GM18858 (cell line): ENCODE data around the gene INHA.

ENCODE experiments used
- ATAC-seq: cut with Tn5 transposase; IDR thresholded peaks from one replicate; pipeline ENCODE4 v1.9.1; 2021; ENCODE audit not compliant: unreplicated experiment

The INHA gene

GRCh38 chr2:219557791-219558785 lies 14.0 kb upstream of the INHA start:
- ATAC-seq = no peak

DNA sequence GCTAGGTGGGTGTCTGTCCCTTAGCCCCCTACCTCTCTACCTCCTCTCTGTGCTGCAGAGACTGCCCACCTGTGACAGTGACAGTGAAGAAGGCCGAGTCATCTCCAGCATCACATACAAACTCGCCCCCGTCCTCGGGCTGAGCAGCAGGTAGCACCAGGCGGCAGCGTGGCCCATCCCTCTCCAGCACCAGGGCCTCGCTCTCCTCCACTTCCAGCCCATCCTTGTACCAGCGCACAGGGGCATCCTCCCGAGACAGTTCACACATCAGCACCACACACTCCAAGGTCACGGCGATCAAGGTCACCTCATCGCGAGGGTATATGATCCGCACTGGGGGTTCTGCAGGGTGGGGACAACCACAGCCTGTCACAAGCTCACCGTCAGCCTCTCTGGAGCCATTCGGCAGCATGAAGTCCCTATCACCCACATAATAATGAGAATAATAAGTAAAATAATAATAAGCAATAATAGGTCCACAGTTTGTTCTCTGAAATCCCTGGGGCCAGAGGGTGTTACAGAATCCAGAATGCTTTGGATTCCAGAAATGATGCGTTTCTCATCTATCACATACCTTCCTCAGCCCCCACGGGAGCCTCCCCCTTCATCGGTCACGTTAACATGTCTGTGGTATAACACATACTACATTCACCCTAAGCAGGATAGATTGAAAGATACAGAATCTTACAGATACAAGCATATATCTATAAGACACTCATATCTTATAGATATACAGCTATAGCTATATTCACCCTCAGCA lies 12.8 kb upstream of the INHA start:
- ATAC-seq = no peak

DNA sequence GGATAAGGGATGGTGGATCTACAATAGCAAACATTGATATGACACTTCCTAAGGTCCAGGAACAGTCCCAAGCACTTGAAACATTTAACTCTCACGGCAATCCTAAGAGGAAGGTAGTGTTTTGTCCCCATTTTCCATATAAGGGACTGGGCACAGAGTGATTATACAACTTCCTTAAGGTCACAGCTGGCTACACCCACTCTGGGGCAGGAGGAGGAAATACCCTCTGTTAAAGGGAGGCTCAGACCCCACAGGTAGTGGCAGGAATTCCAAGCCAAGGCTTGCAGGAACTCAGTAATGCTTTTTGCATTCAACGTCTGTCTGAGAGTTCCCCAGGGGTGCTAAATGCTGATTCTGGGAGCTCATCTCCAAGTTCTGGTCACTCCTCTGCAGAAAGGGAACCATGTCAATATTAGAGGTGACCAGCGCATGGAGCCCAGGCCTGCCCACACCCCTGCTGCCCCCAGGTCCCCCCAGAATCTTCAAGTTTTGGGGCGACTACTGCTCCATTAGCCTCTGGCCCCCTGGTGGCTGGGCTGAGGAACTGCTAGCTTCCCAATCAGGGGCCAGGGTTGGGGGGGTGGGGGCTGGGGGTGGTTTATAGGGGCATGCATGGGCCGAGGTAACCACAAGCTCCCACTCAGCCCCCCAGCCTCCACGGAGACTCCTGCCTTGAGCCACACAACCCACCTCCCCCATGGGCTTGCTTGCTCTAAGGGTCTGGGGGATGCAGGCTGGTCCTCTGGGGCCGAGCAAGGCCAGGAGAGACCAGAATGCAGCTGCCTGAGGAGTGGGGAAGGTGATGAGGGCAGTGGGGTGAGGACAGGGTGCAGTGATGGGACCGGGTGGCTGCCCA lies 11.8 kb upstream of the INHA start:
- no peak for ATAC-seq

GRCh38 chr2:219560893-219561178 lies 11.3 kb upstream of the INHA start:
- no peak for ATAC-seq

DNA sequence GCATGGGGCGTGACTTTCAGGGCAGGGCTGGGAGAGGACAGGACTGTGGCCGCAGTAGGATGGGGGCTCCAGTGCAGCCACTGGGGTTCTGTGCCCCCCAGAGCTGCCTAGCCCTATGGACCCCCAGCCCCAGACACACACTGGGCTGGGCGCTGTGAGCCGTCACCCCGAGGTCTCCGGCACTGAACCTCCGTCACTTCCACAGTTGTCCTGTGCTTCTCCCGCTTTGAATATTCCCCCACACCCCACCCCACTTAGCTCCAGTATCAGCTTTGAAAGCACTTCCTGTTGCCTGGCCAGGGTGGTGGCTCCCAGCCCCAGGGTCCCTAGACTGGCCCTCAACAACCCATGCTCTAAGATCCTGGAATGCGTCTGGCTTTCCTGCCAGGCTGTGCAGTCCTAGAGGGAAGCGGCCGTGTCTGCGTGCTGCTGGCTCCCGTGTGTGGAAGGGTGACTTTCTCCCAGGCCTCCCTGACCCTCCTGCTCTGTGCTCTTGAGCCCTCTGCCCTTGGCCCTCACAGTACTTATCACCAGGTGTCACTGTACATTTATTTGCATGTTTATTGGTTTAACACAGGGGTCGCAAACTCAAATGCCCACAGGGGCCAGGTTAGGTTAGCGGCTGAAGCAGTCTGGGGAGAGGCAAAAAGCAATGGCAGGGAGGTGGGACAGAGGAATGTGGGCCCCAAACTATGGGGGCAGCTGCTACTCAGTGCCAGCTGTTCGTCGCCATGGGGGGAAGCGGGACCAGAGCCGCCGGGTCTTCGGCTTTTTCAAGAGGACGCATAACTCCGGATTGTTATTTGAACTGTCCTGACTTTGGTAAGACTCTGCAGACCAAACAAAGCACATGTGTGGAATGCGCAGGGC lies 10.7 kb upstream of the INHA start:
- ATAC-seq = no peak

DNA sequence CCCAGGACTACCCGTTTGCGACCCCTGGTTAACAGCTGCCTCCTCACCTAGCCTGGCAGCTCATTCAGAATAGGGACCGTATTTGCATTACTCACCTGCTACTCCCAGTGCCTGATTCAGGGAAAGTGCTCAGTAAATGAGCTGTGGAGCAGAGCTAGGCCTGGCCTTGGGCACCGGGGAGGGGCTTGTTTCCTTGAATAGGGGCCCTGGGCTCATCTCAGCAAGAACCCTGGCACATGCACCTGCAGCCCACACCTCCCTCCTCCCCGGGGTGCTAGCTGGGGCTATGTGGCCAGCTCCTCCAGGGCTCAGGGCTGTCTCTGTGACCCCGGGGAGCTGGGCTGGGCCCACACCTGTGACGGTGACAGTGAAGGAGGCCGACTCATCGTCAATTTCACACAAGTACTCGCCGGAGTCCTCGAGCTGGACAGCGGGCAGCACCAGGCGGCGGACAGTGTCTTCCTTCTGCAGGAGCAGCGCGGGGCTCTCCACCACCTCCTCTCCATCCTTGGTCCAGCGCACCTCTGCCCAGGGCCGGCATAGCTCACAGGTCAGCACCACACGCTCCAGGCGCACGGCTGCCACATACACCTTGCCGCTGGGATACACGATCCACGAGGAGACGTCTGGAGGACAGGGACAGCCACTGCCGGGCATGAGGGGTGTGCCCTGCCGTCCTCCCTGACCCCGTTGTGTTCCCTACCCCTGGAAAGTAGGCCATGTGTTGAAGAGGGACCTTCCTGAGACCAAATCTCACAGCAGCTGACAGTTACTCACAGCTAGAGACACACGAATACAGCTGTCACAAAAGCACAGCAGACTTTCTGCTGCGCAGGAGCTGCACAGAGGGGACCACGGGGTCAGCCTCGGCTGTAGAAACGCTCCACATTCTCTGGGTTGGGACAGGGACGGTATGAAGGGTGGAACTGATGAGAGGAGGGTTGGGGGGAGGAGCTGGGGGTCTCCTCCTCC lies 9.8 kb upstream of the INHA start:
- no peak for ATAC-seq

DNA sequence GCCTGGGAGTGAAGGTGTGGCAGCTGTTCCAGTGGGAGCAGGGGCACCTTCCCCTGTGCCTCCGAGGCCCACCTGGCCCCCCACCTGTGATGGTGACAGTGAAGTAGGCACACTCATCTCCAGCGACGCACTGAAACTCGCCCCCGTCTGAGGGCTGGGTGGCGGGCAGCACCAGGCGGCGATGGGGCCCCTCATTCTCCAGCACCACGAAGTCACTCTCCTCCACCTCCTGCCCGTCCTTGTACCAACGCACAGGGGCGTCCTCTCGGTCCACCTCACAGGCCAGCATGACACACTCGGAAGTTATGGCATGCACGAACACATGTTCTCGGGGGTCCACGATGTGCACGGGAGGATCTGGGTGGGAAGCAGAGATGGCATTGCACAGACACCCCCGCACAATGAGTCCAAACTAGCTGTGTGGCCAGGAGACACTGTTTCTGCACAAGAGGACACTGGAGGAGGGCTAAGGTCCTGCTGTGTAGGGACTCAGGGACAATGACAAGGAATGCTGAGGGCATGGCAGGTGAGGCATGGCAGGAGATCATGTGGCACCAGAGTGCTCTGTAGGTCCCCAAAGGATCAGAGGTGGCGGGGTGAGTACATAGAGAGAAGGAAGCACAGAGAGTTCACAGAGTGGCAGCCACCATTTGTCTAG lies 8.7 kb upstream of the INHA start:
- ATAC-seq = no peak

DNA sequence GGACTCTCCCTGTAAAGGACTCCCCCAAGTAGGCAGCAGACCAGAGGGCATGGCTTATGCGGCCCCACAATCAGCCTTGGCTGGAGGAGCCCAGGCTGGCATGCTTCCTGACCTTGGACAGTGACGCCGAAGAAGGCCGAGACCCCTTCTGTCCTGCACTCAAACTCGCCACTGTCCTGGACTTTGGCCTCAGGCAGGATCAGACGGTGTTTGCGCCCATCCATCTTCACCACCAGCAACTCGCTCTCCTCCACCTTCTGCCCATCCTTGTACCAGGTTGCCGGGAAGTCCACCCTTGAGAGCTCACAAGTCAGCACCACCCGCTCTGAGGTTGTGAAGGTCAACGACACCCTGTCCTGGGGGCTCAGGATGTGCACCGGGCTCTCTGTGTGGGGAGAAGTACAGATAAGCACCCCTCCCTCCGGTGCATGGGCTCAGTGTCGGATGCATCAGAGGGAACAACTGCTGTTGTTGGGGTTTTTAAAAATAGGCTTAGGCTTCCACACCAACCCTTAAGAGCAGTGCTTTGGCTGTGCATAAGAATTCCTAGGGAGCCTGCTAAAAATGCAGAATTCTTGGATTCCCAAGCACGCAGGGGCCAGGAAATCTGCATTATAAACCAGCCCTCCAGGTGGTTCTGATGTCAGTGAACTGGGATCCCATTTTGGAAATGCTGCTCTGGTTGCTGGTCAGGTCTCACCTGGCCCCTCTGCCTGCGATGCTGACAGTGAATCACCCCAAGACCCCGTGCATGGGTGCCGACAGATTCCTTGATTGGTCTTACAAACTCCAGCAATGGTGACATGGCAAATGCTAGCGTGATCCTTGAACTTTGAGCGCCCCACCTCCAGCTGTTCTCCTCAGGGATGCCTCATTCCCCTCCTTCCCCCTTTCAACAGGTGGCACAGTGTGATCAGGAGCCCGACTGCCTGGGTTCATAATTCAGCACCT lies 6.7 kb upstream of the INHA start:
- no peak for ATAC-seq

DNA sequence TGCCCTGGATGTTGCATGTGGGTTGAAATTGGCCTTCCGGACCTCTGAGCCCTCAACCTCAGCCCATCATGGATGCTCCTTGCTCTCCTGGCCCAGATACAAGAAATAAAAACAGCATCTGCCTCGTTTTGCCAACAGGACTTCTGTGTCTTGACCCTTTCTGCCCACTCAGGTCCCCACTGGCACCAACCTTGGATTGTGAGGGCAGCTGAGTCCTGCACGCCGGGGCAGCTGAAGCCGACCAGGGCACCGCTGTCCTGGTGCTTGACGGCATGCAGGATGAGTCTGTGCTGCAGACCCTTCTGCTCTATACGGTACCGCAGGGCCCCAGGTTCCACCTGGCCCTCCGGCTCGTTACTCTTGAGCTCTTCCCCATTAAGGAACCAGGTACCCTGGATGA lies 5.5 kb upstream of the INHA start:
- no peak for ATAC-seq

- ATAC-seq = no peak
These were observed 5.0 kb upstream of the INHA start for GRCh38 chr2:219567131-219567530.

DNA sequence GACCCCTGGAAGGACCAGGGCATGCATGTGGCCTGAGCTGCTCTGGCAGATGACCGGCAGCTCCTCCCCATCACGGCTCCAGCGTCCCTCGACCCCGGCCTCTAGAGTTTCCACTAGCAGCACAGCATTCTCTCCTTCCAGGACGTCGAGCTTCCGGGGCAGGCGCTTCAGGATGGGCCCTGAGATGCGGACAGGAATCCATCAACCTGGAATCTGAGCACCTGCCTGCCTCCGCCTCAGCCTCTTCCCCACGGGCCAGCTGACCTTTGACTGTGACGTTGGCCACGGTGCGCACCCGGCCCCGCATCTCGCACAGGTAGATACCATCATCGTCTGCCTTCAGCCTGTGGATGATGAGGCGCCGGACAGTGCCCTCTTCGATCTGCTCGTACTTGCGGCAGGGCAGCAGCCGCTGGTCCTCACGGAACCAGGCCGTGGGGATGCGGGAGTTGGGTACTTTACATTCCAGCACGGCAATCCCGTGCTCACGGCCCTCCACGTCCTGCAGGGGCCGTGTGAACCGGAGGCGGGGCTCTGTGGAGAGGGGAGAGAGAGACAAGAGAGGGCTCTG lies 4.2 kb upstream of the INHA start:
- no peak for ATAC-seq

GRCh38 chr2:219569041-219569440 lies 3.1 kb upstream of the INHA start:
- ATAC-seq = no peak

DNA sequence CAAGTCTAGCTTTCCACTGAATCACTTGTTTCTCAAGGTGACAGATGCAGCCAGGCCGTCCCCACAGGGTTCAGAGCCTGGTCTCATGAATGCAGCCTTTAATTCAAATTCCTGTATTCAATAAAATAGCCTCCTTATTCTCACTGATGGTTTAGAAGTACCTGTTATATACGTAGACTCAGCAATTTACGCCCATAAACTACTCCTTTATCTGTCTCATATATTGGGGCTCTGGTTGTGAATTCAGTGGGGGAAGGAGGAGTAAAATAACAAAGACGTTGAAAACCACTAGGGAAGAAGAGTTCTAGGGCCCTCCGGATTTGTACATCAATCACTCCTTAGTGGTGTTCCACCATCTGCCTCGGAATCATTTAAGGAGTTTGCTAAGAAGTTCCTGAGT lies 2.5 kb upstream of the INHA start:
- ATAC-seq = no peak

DNA sequence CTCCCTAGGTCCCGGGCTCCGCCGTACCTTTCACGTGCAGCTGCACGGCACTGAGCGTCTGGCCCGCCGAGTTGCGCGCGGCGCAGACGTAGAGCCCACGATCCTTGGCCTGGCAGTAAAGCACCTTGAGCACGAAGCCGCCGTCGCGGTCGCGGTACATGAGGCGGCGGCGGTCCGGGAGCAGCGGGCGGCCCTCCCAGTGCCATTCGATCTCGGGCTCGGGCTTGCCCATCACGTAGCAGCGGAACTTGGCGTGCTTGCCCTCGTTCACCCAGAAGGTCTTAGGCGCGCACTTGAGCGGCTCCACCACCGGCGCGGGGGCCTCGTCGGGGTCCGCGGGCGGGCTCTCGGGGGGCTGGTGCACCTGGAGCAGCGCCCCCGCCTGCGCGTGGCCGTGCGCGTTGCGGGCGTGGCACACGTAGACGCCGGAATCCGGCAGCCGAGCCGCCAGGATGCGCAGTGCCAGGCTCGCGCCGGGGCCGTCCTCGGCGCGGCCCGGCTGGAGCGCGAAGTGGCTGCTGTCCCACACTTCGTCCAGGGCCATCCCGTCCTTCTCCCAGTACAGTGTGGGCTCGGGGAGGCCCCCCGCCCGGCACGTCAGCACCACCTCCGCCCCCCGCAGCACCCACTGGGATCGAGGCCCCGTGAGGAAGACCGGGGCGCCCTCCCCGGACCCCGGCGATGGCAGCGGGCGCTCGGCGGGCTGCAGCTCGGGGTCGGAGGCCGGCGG lies 1.8 kb upstream of the INHA start:
- no peak for ATAC-seq

GRCh38 chr2:219570924-219571310 lies 1.2 kb upstream of the INHA start:
- ATAC-seq = no peak

- no peak for ATAC-seq
These were observed 536 bp upstream of the INHA start, which contains the start of gene OBSL1 for GRCh38 chr2:219571311-219572236. Gene OBSL1, minus strand, starts transcription at chr2:219571539. Its CDS starts 307 bp downstream, at chr2:219571232.
